HG02981 (cell line): ENCODE data around the gene SLC25A12.
"Not testable (repeated sequence)": the region's sequence is repeated elsewhere in the genome, so short reads cannot be mapped to it uniquely, and the experiment has no call there.

Experiments
- ATAC-seq: cut with Tn5 transposase; IDR thresholded peaks from one replicate; pipeline ENCODE4 v1.9.1; 2021; ENCODE audit warnings: mild to moderate bottlenecking, moderate library complexity; ENCODE audit not compliant: unreplicated experiment

The SLC25A12 gene

DNA sequence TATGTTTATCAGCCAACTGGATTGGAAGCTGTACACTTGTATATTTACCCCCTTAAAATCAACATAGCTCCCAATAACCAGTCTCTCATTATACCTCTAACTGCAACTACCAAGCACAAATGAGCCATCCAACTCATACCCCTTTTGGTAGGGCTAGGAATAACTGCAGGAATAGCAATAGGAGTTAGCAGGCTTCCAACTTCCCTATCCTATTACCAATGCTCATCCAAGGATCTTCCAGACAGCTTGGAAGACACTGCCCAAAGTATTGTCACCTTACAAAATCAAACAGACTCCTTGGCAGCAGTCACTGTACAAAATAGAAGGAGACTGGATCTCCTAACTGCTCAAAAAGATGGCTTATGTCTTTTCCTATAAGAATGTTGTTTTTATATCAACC, 61.6 kb downstream of the SLC25A12 start:
- ATAC-seq: no peak

DNA sequence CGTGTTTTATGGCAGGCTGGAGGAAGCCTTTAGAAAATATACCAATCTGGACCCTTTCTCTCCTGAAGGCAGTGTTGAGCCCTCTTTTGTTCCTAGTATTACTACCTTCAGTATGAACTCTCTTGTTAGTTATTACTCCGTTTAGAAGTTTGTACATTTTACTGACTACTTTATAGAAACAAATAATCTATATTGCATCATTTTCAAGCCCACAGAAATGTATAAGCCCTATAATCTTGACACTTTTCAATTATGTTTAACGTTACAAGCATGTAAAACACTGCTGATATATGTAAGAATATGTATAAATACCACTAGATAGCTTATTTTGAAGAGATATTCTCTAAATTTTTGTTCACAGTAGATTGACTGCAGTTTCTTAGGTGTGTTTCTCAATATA, 64.0 kb downstream of the SLC25A12 start:
- no peak for ATAC-seq

DNA sequence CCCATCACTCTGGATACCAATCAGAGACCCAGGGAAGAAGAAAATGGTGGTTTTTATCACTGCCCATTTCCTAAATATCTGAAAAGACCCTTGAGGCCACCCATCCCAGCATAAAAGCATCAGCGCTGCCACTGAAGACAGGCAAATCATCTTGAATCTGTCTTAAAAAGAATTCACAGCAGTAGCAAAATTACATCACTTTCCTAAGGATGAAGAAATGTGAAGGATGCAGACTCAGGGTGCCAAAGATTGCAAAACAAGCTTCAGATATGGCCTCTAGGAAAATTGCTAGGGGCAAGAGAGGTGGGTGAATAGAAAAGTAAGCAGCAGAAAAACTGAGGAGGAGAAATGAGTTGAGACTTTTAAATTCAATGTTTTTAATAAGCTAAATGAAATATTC, 70.0 kb downstream of the SLC25A12 start:
- ATAC-seq: no peak

DNA sequence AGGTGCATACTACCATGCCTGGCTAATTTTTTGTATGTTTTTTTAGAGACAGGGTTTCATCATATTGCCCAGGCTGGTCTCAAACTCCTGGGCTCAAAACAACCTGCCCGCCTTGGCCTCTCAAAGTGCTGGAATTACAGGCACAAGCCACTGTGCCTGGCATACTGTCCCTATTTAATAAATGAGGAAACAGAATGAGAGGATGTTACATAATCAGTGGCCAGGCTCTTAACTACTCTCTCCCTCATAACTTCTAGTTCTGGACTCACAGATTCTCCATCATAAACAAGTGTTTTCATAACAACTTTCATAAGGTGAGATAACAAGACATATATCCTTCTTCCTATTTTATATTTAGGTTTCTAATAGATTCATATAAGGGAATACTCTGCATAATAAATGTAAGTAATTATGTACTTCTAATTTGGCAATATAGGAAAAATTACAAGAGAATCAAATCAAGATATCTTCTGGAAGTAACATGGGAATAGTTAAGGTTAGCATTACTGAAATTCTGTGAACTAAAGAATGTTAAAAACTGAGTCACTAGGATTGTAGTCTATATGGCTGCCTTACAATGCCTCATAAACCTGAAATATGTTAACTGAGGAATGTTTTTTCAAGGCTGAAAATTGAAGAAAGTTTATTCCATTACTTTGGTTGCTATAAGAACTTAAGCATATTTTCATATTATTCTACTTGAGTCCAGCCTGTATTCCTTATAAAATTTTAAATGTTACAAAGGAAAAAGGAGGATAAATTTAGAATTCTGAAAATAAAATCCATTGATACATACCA, 71.3 kb downstream of the SLC25A12 start:
- ATAC-seq: no peak

DNA sequence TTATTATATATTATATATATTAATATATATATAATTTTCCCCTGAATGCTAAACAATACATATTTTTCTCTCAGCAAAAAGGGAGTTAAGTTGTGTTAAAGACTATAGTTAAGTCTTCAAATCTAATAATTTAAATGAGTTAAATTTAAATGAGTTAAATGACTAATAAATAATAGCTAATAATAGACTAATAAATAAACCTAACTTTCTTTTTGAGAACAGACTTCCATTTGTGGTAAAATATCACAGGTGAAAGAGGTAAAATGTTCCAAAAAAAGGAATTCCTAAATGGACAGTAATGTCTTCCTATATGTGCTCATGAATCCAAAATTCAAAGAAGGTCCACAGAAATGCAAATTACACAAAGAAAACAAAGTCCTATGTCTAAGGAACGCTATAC, 74.6 kb downstream of the SLC25A12 start:
- no peak for ATAC-seq

DNA sequence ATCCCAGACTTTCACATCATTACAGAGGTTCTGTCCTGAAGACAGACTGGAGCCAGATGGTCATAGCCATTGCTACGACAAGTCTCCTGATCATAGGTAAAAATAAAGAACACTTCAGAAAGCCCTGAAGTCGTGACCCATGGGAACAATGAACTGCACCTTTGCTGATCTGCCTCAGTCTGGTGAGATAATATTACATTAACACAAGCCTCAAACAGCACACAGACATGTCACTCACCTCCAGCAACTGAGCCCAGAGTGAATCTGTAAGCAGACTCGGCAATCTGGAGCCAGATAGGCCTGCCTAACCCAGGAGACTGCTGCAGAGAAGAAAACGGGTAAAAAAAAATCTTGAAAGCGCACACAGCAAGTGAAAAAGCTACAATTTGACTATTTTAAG, 79.2 kb downstream of the SLC25A12 start:
- no peak for ATAC-seq

DNA sequence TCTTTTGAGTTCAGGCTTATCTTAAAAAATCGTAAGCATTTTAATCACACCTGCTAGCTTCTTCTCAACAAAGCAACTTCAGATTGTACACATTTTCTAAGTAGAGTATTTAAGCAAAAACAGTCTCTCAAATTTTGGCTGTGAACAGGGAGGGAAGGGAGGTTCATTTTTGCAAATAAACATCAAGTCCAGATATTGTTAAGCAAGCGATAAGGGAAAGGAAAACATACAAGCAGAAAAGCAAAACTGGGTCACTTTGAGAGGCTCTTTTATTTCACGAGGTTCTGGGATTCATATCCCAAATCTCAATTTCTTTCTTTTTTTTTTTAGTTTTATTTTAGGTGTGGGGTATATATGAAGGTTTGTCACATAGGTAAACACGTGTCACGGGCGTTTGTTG, 79.9 kb downstream of the SLC25A12 start:
- ATAC-seq: no peak

DNA sequence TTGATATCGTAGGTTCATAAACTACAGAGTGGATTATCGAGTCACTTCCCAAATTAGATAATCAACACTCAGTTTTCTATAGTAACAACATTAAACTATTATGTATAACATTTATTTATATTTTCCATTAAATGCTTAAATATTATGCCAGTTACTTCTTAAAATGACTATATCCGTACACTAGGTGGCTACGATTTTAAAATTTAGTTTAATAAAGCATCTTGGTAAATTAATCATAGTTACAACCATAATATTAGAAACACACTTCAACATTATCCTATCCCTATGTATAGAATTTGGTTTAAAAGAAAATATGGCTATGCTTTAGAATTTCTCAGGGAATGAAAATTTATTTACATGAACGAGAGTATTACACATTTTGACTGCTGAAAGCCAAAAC, 80.3 kb downstream of the SLC25A12 start:
- ATAC-seq: no peak

DNA sequence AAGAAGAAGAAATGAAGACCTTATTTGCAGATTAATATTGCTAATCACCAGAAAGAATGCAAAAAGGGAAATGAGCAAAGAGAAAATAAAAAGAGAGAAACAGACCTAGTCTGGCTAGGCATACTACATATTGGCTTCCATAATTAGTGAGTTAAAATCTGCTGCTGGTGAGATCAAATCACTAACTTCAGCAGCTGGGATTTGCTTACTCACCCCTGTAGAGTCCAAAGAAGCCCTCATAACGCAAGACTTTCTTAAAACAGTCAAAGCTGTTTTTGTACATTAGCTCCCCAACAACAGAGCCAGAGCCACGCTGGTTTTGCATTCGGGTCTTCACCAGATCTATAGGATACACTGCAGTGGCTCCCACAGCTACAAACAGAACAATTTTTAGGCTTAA, 80.9 kb downstream of the SLC25A12 start:
- ATAC-seq: no peak

DNA sequence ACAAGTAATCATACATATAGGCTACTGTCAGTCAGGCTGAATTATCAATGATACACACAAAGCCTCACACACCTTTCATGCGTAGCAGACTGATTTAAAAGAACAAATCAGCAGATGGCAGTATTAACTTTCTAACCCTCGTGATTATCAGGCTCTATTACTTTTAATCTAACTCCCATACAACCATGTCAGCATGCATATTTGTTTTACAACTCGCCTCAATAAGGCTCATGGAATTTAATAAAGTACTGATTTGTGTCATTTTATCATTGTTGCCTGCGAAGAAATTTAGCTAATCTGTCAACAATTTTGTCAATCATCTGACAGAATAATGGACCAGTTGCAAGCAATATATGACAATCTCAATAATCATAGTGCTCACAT, 82.8 kb downstream of the SLC25A12 start:
- ATAC-seq: no peak

DNA sequence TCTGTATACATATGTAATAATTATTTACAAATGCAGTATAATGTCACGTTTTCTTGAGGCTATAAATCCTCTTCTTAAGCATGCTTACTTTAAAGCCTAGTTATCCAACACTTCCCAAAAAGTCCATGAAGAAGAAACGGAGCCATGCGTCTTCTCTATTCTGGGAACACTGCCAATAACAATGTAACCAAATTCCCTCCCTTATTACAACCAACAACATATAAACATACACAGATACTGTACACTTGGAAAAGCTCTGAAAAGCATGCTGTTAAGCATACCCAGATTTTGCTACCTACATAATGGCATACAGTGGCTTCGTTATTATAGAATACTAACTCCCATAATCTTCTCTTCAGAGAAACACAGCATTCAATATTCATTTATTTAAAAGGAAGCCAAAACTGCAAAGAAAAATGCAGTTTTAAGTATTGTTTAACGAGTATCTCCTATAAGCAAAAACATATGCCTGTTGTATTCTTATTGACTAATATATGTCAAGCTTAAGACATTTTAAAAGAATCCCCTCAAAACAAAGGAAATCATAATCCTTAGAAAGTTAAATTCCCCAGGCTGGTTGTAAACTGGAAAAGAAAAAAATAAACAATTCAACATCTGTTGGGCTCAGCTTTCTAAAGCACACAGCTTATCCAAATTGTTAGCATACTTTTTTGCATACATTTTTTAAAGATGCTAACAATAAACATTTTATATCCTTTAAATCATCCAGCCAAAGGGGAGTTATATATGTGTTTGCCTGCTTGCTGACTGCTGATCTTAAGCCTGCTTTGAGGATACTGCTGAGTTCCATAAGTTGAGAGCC, 83.4 kb downstream of the SLC25A12 start:
- no peak for ATAC-seq

DNA sequence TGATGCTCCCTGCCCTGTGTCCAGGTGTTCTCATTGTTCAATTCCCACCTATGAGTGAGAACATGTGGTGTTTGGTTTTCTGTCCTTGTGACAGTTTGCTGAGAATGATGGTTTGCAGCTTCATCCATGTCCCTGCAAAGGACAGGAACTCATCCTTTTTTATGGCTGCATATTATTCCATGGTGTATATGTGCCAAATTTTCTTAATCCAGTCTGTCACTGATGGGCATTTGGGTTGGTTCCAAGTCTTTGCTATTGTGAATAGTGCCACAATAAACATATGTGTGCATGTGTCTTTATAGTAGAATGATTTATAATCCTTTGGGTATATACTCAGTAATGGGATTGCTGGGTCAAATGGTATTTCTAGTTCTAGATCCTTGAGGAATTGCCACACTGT, 85.2 kb downstream of the SLC25A12 start:
- not testable (repeated sequence) for ATAC-seq

DNA sequence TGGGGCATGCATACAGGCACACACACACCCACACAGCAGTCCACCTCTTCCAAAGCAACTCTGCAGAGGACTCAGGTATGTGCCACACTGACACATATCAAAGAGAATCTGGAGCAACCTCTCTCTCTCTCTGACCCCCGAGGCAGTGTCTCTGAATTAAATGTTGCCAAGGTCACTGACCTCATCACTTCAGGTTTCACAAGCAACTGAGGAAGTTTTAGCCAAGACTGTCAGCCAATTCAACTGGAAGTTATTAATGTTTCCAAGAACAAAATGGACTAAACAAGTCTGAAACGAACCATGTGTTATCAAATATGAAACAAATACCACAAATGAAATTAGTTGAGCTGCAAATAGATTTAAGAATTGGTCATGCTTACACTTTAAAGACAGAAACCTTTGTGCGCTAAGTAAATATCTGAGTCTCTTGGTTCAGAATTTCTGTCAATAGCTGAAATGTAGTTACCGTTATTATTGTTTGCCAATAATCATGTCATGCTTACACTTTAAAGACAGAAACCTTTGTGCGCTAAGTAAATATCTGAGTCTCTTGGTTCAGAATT, 86.1 kb downstream of the SLC25A12 start:
- no peak for ATAC-seq

DNA sequence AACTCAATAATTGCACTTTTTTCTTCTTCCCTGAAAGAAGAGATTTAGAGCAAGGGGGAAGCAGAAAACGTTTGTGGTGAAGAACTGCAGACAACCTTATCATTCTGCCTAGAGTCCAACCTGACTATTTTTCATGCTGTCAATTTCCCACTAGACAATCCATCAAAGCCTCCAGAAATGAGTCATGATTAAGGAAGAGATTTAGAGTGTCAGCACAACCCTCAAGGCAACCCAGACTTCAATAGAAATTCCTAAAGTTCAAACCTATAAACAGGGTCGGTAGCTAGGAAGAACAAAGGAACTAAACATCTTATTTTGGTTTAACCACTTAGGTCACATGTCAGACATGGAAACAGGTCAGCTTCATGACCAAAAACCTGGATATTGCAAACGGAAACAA, 86.9 kb downstream of the SLC25A12 start:
- no peak for ATAC-seq

DNA sequence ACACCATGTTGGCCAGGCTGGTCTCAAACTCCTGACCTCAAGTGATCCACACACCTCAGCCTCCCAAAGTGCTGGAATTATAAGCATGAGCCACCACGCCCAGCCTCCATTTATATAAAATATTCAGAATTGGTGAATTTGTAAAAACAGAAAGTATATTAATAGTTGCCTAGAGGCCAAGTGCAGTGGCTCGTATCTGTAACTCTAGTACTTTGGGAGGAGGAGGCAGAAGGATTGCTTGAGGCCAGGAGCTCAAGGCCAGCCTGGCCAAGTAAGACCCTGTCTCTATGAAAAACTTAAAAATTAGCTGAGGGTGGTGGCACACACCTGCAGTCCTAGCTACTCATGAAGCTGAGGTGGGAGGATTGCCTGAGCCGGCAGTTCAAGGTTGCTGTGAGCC, 89.6 kb downstream of the SLC25A12 start:
- no peak for ATAC-seq

DNA sequence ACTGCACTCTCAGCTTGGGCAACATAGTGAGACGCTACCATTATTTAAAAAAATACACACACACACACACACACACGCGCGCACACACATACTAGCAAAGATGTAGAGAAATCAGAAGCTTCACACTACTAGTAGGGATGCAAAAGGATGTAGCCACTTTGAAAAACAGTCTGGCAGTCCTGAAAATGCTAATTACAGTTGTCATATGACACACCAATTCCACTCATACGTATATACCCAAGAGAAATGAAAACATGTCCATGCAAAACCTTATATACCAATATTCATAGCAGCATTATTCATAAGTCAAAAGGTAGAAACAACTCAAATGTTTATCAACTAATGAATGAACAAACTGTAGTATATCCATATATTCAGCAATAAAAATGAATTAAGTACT, 90.3 kb downstream of the SLC25A12 start:
- no peak for ATAC-seq

DNA sequence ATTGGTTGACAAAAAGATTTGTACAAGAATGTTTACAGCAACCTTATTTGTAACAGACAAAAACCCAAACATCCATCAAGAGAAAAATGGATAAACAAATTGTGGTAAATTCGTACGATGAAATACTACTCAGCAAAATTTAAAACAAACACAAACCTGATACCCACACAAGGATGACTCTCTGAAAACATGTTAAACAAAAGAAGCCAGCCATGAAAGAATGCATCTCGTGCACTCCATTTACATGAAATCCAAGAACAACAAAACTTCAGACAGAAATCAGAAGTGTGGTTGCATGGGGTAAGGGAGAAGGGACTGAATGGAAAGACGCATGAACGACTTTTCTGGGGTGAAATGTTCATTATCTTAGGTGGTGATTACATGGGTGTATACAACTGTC, 93.4 kb downstream of the SLC25A12 start:
- ATAC-seq: no peak

DNA sequence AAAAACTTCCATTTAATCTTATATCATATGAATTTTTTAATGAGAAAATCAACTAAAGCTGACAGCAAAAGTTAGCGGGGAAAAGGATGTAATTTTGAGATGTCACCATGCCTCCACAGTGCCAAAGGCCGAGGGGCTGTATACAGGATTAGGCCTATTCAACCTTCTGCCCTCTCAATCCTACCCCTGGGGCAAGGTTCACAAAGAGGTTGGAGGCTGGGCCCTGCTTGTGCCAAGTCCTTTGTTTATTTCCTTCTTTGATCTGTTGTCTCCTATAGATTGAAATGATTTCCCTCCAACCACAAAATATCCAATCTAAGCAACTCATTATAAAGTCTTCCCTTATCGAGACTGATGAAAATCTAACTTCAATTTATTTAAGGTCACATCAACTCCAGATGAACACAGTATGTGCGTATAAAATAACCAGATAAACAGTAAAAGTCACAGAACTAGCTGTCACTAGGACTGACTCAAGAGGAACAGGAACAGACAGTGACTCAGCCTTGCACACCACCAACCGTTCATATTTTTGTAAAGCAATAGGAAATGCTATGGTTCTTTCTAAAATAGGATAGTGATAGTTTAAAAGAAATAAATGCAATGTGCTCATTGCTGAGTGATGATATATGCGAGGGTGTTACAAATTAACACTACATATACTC, 95.8 kb downstream of the SLC25A12 start:
- ATAC-seq: no peak

DNA sequence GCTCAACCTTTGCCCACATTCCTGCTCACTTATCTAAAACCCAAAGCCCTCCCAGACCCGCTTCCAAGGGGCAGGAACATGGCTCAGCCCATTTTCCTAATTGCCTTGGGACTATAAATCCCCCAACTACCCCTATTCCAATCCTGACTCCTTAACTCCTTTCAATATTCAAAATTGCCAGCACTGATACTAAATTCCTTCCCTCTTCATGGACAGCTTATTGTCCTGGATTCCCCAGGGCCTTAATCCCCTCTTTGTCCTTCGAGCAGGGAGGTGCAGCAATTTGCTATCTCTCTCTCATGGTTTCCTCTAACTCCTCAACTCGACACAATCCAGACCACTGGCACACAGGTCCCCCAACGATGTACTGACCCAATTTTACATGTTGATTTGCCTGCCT, 99.1 kb downstream of the SLC25A12 start:
- ATAC-seq: no peak

DNA sequence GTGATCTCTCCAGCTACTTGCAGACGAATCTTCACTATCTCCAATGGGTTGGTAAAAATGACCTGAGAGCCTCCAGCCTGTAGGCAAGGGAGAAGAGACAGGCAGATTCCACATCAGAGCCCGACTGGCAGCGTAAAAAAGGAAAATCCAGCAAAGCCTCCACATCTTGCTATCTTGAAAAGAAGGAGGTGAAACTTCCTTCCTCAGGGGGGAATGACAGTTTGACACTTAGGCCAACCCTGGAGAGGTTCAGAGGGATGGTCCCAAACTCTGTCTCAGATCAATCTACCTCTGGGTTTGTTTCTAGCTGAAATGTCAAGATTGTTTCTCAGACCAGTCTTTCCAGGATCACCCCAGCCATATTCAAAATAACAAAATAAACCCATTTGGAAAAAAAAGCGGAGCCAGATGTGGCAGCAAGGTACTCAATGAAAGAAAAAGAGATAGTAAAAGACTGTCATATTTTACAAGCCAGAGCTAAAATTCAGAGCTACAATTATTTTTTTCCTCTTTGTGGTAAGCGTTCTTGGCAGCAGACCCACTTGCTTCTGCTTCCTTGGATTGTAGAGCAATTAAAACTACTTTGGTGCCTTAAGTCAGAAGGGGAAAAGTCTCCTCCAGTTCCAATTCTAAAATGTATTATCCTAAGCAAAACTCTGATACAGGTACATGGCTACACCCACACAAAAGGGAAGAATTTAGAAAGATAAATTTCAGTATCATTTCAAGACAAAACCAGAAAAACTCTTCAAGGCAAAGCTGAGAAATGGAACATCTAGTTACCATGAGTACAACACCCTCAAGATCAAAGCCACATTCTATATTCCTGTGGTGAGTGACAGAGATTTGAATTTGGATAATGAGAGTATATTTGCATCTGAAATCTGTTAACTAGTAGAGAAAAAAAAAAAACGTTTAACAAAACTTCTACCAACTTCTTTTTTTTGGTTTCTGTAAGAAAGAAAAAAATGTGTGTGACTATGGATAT, 100.1 kb downstream of the SLC25A12 start:
- ATAC-seq: no peak
